Testis (tissue), 2 donors: Measurements from ENCODE around the gene KCNMB3.

Experiments
- CTCF ChIP-seq, 3 experiments: fragments of 450-650 bp in 2 of 3; fragments of 200-600 bp in 1 of 3; sonication (generic) in 1 of 3; IDR thresholded peaks; one replicate each; pipeline ENCODE4 v1.5.1; 2016 to 2019; ENCODE audit warnings: antibody characterized with exemption in 3 of 3, mild to moderate bottlenecking in 2 of 3, moderate library complexity in 1 of 3
- POLR2A ChIP-seq: fragments of 450-650 bp; IDR thresholded peaks from one replicate; pipeline ENCODE4 v1.6.1; 2017; ENCODE audit warnings: antibody characterized with exemption, mild to moderate bottlenecking, moderate library complexity

GRCh38 chr3:179234199-179234598 lies 16.7 kb downstream of the KCNMB3 start:
- TF ChIP-seq CTCF (IDR thresholded peaks at IDR 0.05), result no peak
- no peak for TF ChIP-seq POLR2A
